SK-N-SH (cell line): ENCODE results near the gene HCAR2. TPM values are rescaled to one million over a fixed set of nuclear protein-coding genes. Genes with fewer than 3 reads are reported as not detected.

Experiments used
- CTCF ChIA-PET: fragments of 300-600, 350-600 bp; formaldehyde crosslinking; extraction: SDS; loops from one replicate; lab custom pipeline; 2021; lab: Yijun Ruan, JAX
- POLR2A ChIA-PET: fragments of 350-600 bp; sonication (Branson Sonifier 250); formaldehyde crosslinking; extraction: SDS; loops from one replicate; lab custom pipeline; 2020; ENCODE audit warnings: antibody characterized with exemption, inconsistent platforms; lab: Yijun Ruan, JAX
- DNase-seq: peaks from one replicate; pipeline ENCODE4 v3.0.0; 2012
- H2AFZ ChIP-seq: fragments of 200-600 bp; sonication (generic); 2 replicates; pipeline ENCODE4 v1.8.1; 2016; ENCODE audit warnings: antibody characterized with exemption, mild to moderate bottlenecking, low read depth
- H3F3A ChIP-seq: fragments of 200-600 bp; sonication (generic); replicated peaks from 2 replicates; pipeline ENCODE3; 2016; ENCODE audit warnings: antibody characterized with exemption, mild to moderate bottlenecking; ENCODE audit not compliant: insufficient read depth
- H3K27ac ChIP-seq, 2 experiments: fragments of 200-500 bp in 1 of 2; fragments of 200-600 bp in 1 of 2; sonication (Bioruptor generic) in 1 of 2; sonication (generic), shearing (Covaris generic) in 1 of 2; 2 replicates each; pipeline versions ENCODE4 v1.5.1 to v1.6.1; 2014 to 2016; ENCODE audit warnings: low read depth in 2 of 2, inconsistent platforms in 1 of 2, low read length in 1 of 2, mild to moderate bottlenecking in 1 of 2, mixed read lengths in 1 of 2
- H3K27me3 ChIP-seq: fragments of 200-600 bp; sonication (generic), shearing (Covaris generic); 2 replicates; pipeline ENCODE4 v1.6.1; 2016; ENCODE audit warnings: mixed run types; ENCODE audit not compliant: insufficient read depth
- H3K36me3 ChIP-seq, 2 experiments: fragments of 200-500 bp in 1 of 2; fragments of 200-600 bp in 1 of 2; sonication (Bioruptor generic) in 1 of 2; sonication (generic) in 1 of 2; replicated peaks in 1 of 2; 2 replicates each; pipeline versions ENCODE3 to v1.5.1; 2014 to 2016; ENCODE audit warnings: low read length in 1 of 2, mild to moderate bottlenecking in 1 of 2; ENCODE audit not compliant: insufficient read depth in 2 of 2, control insufficient read depth in 1 of 2
- H3K4me1 ChIP-seq, 2 experiments: fragments of 200-500 bp in 1 of 2; fragments of 200-600 bp in 1 of 2; sonication (Bioruptor generic) in 1 of 2; sonication (generic), shearing (Covaris generic) in 1 of 2; 2 replicates each; pipeline versions ENCODE4 v1.5.1 to v1.6.1; 2014 to 2016; ENCODE audit warnings: low read depth in 1 of 2, low read length in 1 of 2, mixed run types in 1 of 2; ENCODE audit not compliant: insufficient read depth in 2 of 2, control insufficient read depth in 1 of 2
- H3K4me2 ChIP-seq: fragments of 200-600 bp; sonication (generic), shearing (Covaris generic); 2 replicates; pipeline ENCODE4 v1.6.1; 2017; ENCODE audit warnings: mixed run types
- H3K4me3 ChIP-seq, 2 experiments: fragments of 200-500 bp in 1 of 2; fragments of 200-600 bp in 1 of 2; sonication (Bioruptor generic) in 1 of 2; sonication (generic), shearing (Covaris generic) in 1 of 2; 2 replicates each; pipeline versions ENCODE4 v1.5.1 to v1.8.1; 2014 to 2016; ENCODE audit warnings: low read depth in 2 of 2, inconsistent platforms in 1 of 2, low read length in 1 of 2, mild to moderate bottlenecking in 1 of 2, mixed read lengths in 1 of 2, moderate library complexity in 1 of 2
- H3K79me2 ChIP-seq: fragments of 200-600 bp; sonication (generic); 2 replicates; pipeline ENCODE4 v1.8.1; 2017; ENCODE audit warnings: mild to moderate bottlenecking; ENCODE audit not compliant: insufficient read depth
- H3K9ac ChIP-seq: fragments of 200-600 bp; sonication (generic); 2 replicates; pipeline ENCODE4 v1.6.1; 2017; ENCODE audit warnings: mixed run types
- H3K9me2 ChIP-seq: fragments of 200-600 bp; sonication (generic); 2 replicates; pipeline ENCODE4 v1.6.1; 2017; ENCODE audit warnings: mixed run types
- H3K9me3 ChIP-seq: fragments of 200-600 bp; sonication (generic); 2 replicates; pipeline ENCODE4 v1.6.1; 2017; ENCODE audit warnings: mixed run types, mild to moderate bottlenecking, moderate library complexity
- H4K20me1 ChIP-seq: fragments of 200-600 bp; sonication (generic); 2 replicates; pipeline ENCODE4 v1.6.1; 2017; ENCODE audit warnings: mild to moderate bottlenecking, mixed run types; ENCODE audit not compliant: insufficient read depth
- EZH2phosphoT487 ChIP-seq: fragments of 200-600 bp; sonication (generic); IDR thresholded peaks from 2 replicates; pipeline ENCODE4 v1.6.1; 2017; ENCODE audit warnings: low read depth, mixed run types, mild to moderate bottlenecking, antibody characterized with exemption, moderate library complexity, borderline replicate concordance
- FOSL2 ChIP-seq: IDR thresholded peaks from 2 replicates; pipeline ENCODE4 v1.4.0; 2012; ENCODE audit warnings: low read depth, mild to moderate bottlenecking, moderate library complexity, borderline replicate concordance
- FOXJ3 ChIP-seq: sonication (generic); formaldehyde crosslinking; IDR thresholded peaks from 2 replicates; pipeline ENCODE4 v1.5.1; 2020; ENCODE audit warnings: mild to moderate bottlenecking, missing genetic modification reagents
- FOXM1 ChIP-seq: IDR thresholded peaks from 2 replicates; pipeline ENCODE4 v1.4.0; 2012; ENCODE audit warnings: low read depth, mild to moderate bottlenecking
- GABPA ChIP-seq: IDR thresholded peaks from 2 replicates; pipeline ENCODE4 v1.4.0; 2012; ENCODE audit warnings: low read depth, mild to moderate bottlenecking
- JUND ChIP-seq: IDR thresholded peaks from 2 replicates; pipeline ENCODE4 v1.4.0; 2012
- MEF2A ChIP-seq: IDR thresholded peaks from 2 replicates; pipeline ENCODE4 v1.4.0; 2012; ENCODE audit warnings: low read depth, borderline replicate concordance
- NFIC ChIP-seq: IDR thresholded peaks from 2 replicates; pipeline ENCODE4 v1.4.0; 2012; ENCODE audit warnings: borderline replicate concordance
- POLR2AphosphoS5 ChIP-seq: IDR thresholded peaks from 2 replicates; pipeline ENCODE4 v1.6.1; 2012; ENCODE audit warnings: low read depth, low read length
- RAD21 ChIP-seq: IDR thresholded peaks from 2 replicates; pipeline ENCODE4 v1.6.1; 2012; ENCODE audit warnings: mild to moderate bottlenecking, low read length
- REST ChIP-seq: IDR thresholded peaks from 2 replicates; pipeline ENCODE4 v1.6.1; 2012; ENCODE audit warnings: mild to moderate bottlenecking, low read depth, low read length, moderate library complexity
- RFX5 ChIP-seq: IDR thresholded peaks from 2 replicates; pipeline ENCODE4 v1.6.1; 2012; ENCODE audit warnings: mild to moderate bottlenecking, improper control_type of control experiment, low read length
- SMC3 ChIP-seq: IDR thresholded peaks from 2 replicates; pipeline ENCODE4 v1.6.1; 2012; ENCODE audit warnings: low read depth, low read length, improper control_type of control experiment
- TCF12 ChIP-seq: IDR thresholded peaks from 2 replicates; pipeline ENCODE4 v1.4.0; 2012
- TEAD4 ChIP-seq: IDR thresholded peaks from 2 replicates; pipeline ENCODE4 v1.4.0; 2012; ENCODE audit warnings: mild to moderate bottlenecking, borderline replicate concordance; ENCODE audit not compliant: insufficient read depth
- YY1 ChIP-seq: IDR thresholded peaks from 2 replicates; pipeline ENCODE4 v1.4.0; 2012; ENCODE audit warnings: low read depth, mild to moderate bottlenecking
- WGBS: methylation state at CpG from one replicate; pipeline ENCODE4 v1.1.6; 2017; ENCODE audit warnings: low lambda C conversion rate; 5-methylcytosine and 5-hydroxymethylcytosine counted together
- polyA plus RNA-seq, 3 experiments: library from polyadenylated mRNA; depleted of rRNA; stranded (reverse); fragments of >200 nt; gene quantifications; 2 replicates each; pipeline ENCODE4 v1.2.3, GENCODE V29; 2012
- TF ChIP-seq, protein P1 (sequence below): fragments of 200-600 bp; sonication (generic); IDR thresholded peaks from 2 replicates; pipeline ENCODE4 v1.6.1; 2017; ENCODE audit warnings: antibody characterized with exemption, mild to moderate bottlenecking, moderate library complexity

Gene HCAR2
- polyA plus RNA-seq, 1 of the 3 experiments (the other 2 are of a cell fraction), result not detected

DNA sequence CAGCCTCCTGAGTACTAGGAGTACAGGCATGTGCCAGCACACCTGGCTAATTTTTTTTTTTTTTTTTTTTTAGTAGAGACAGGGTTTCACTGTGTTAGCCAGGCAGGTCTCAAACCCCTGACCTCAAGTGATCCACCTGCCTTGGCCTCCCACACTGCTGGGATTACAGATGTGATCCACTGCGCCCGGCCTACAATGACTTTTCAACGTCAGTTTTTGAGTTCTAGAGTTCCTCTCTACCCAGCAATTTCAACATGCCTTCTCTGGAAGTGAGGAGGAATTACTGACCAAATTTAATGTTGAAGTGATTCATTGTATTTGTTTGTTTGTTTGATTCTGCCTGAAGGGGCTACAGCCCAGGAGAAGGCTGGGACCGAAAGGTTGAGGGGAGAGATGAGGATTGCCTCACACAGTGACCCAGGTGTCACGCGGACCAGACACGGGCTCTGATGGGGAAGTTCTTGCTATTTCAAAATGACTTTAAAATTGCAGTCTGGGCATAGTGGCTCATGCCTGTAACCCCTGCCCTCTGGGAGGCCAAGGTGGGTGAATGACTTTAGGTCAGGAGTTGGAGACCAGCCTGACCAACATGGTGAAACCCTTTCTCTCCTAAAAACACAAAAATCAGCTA is 40.9 kb upstream of the HCAR2 start:
- Histone ChIP-seq H3K9ac (no peak overlapping the region), H3K27ac (no peak overlapping the region), H3K4me1 (no peaks in the 10 kb centered on the region), H3K9me3 (no peaks in the 10 kb centered on the region), H3K36me3 (no peaks in the 10 kb centered on the region), H3K4me2 (no peak overlapping the region), H3F3A (no peaks in the 10 kb centered on the region), H3K27me3 (no peaks in the 10 kb centered on the region), H3K4me3 (no peak overlapping the region), H3K9me2 (no peaks in the 10 kb centered on the region), H3K79me2 (no peaks in the 10 kb centered on the region), H4K20me1 (no peaks in the 10 kb centered on the region), H2AFZ (no peak overlapping the region)
- WGBS, result 96% methylated on average over 7 of the region's 7 CpGs
- no peak for DNase-seq
- TF ChIP-seq FOXJ3 (CRISPR knock-in tag), result no peak
- TF ChIP-seq GABPA, result no peak
- TF ChIP-seq TEAD4, result no peak
- no peak for TF ChIP-seq MEF2A
- no peak for TF ChIP-seq TCF12
- CTCF ChIA-PET, result interaction anchor here (1.1 kb wide), 1 partner anchor 106 kb away, joined by 4 read pairs; no protein-coding TSS in a partner anchor
- POLR2A ChIA-PET, result no interaction called here

- no peak overlapping the region for H3K4me2 ChIP-seq
- no peaks in the 10 kb centered on the region for H3K9me2 ChIP-seq
- 89% methylated on average over 7 of the region's 7 CpGs for WGBS
- H3K79me2 ChIP-seq, result no peaks in the 10 kb centered on the region
- H3K4me1 ChIP-seq, result no peaks in the 10 kb centered on the region
- H2AFZ ChIP-seq, result no peak overlapping the region
- TF ChIP-seq JUND, result no peak
- no peak for TF ChIP-seq MEF2A
- no peak for TF ChIP-seq FOXM1
- ChIA-PET CTCF (no interaction called here), POLR2A (no interaction called here)
- H4K20me1 ChIP-seq, result no peaks in the 10 kb centered on the region
- H3F3A ChIP-seq, result no peaks in the 10 kb centered on the region
- H3K27ac ChIP-seq, result no peak overlapping the region
- H3K4me3 ChIP-seq, result no peak overlapping the region
- H3K36me3 ChIP-seq, result no peaks in the 10 kb centered on the region
- H3K9ac ChIP-seq, result no peak overlapping the region
- no peaks in the 10 kb centered on the region for H3K27me3 ChIP-seq
- H3K9me3 ChIP-seq, result no peaks in the 10 kb centered on the region
- no peak for DNase-seq
Observed at GRCh38 chr12:122740351-122740750, 37.2 kb upstream of the HCAR2 start.

DNA sequence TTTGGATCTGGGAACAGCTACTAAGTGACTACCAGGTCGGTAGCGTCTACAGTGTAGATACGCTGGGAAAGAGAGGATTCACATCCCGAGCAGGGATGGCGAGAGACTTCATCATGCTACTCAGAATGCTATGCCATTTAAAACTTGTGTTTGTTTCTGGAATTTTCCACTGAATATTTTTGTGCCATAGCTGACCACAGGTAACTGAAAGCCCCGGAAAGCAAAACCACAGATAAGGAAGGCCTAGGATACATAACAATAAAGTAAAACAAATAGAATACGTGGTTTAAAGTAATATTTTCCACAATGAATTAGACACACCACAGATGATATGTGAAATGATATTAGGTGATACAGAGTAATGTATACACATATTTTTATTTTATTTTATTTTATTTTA is 35.4 kb upstream of the HCAR2 start:
- CTCF ChIA-PET, result interaction anchor here (0.6 kb wide), 1 partner anchor 795 kb away, joined by 3 read pairs; the partner anchor contains the start of gene RILPL1
- H3K4me3 ChIP-seq, result no peak overlapping the region
- H3F3A ChIP-seq, result no peaks in the 10 kb centered on the region
- no peak for DNase-seq
- H3K4me2 ChIP-seq, result no peak overlapping the region
- H2AFZ ChIP-seq, result no peak overlapping the region
- H3K9ac ChIP-seq, result no peak overlapping the region
- POLR2A ChIA-PET, result interaction anchor here (0.6 kb wide), 1 partner anchor 109 kb away, joined by 4 read pairs; no protein-coding TSS in a partner anchor
- no peaks in the 10 kb centered on the region for H3K9me3 ChIP-seq
- H3K4me1 ChIP-seq, result no peaks in the 10 kb centered on the region
- H3K79me2 ChIP-seq, result no peaks in the 10 kb centered on the region
- WGBS, result 83% methylated on average over 7 of the region's 7 CpGs
- H3K9me2 ChIP-seq, result no peaks in the 10 kb centered on the region
- H3K27ac ChIP-seq, result no peak overlapping the region
- no peaks in the 10 kb centered on the region for H4K20me1 ChIP-seq
- no peaks in the 10 kb centered on the region for H3K27me3 ChIP-seq
- H3K36me3 ChIP-seq, result no peaks in the 10 kb centered on the region
- no peak for TF ChIP-seq NFIC
- no peak for TF ChIP-seq POLR2AphosphoS5
- TF ChIP-seq SMC3, result no peak
- no peak for TF ChIP-seq YY1
- TF ChIP-seq EZH2phosphoT487, result no peak
- no peak for TF ChIP-seq JUND
- TF ChIP-seq FOSL2, result no peak
- TF ChIP-seq, protein P1, sequence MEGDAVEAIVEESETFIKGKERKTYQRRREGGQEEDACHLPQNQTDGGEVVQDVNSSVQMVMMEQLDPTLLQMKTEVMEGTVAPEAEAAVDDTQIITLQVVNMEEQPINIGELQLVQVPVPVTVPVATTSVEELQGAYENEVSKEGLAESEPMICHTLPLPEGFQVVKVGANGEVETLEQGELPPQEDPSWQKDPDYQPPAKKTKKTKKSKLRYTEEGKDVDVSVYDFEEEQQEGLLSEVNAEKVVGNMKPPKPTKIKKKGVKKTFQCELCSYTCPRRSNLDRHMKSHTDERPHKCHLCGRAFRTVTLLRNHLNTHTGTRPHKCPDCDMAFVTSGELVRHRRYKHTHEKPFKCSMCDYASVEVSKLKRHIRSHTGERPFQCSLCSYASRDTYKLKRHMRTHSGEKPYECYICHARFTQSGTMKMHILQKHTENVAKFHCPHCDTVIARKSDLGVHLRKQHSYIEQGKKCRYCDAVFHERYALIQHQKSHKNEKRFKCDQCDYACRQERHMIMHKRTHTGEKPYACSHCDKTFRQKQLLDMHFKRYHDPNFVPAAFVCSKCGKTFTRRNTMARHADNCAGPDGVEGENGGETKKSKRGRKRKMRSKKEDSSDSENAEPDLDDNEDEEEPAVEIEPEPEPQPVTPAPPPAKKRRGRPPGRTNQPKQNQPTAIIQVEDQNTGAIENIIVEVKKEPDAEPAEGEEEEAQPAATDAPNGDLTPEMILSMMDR, result no peak
- no peak for TF ChIP-seq RFX5
- no peak for TF ChIP-seq RAD21
- no peak for TF ChIP-seq FOXJ3 (CRISPR knock-in tag)
- TF ChIP-seq REST, result no peak
